GM12878 (cell line): Measurements from ENCODE around the gene EIF4ENIF1. TPM values are rescaled to one million over a fixed set of nuclear protein-coding genes. Genes with fewer than 3 reads are reported as not detected.

ENCODE experiments used
- BMI1 ChIP-seq: fragments of 450-650 bp; IDR thresholded peaks from 2 replicates; pipeline ENCODE4 v1.6.1; 2016; ENCODE audit warnings: mild to moderate bottlenecking, moderate library complexity, borderline replicate concordance
- CREM ChIP-seq: IDR thresholded peaks from 2 replicates; pipeline ENCODE4 v1.6.1; 2014; ENCODE audit warnings: antibody characterized with exemption, low read depth
- E2F4 ChIP-seq: IDR thresholded peaks from 2 replicates; pipeline ENCODE4 v1.6.1; 2012; ENCODE audit warnings: low read depth, low read length, improper control_type of control experiment
- NFYA ChIP-seq: IDR thresholded peaks from 2 replicates; pipeline ENCODE4 v1.6.1; 2011; ENCODE audit warnings: low read depth, mild to moderate bottlenecking, low read length, improper control_type of control experiment, borderline replicate concordance
- PML ChIP-seq: IDR thresholded peaks from 2 replicates; pipeline ENCODE4 v1.6.1; 2012; ENCODE audit warnings: low read length, inconsistent platforms
- POLR2AphosphoS2 ChIP-seq: IDR thresholded peaks from 2 replicates; pipeline ENCODE4 v1.6.1; 2011; ENCODE audit warnings: low read depth, mild to moderate bottlenecking, low read length, improper control_type of control experiment, moderate library complexity
- POLR2AphosphoS5 ChIP-seq: IDR thresholded peaks from 2 replicates; pipeline ENCODE4 v1.6.1; 2011; ENCODE audit warnings: mild to moderate bottlenecking, low read length, inconsistent platforms
- SKIL ChIP-seq: fragments of 450-650 bp; IDR thresholded peaks from 2 replicates; pipeline ENCODE4 v1.6.1; 2017; ENCODE audit warnings: mild to moderate bottlenecking, low read depth, inconsistent platforms; ENCODE audit not compliant: poor library complexity, severe bottlenecking
- SMARCA5 ChIP-seq: fragments of 450-650 bp; IDR thresholded peaks from 2 replicates; pipeline ENCODE4 v1.6.1; 2017; ENCODE audit warnings: mild to moderate bottlenecking
- SRF ChIP-seq, 2 experiments: IDR thresholded peaks; 2 replicates each; pipeline ENCODE4 v1.6.1; 2011; ENCODE audit warnings: low read depth in 2 of 2, low read length in 2 of 2, mild to moderate bottlenecking in 1 of 2, moderate library complexity in 1 of 2
- SUZ12 ChIP-seq: fragments of 200-600 bp; sonication (generic); IDR thresholded peaks from one replicate; pipeline ENCODE4 v1.6.1; 2018; ENCODE audit warnings: antibody characterized with exemption, mild to moderate bottlenecking; ENCODE audit not compliant: unreplicated experiment
- USF2 ChIP-seq: IDR thresholded peaks from 2 replicates; pipeline ENCODE4 v1.6.1; 2011; ENCODE audit warnings: low read depth, low read length, improper control_type of control experiment, borderline replicate concordance
- WRNIP1 ChIP-seq: IDR thresholded peaks from 2 replicates; pipeline ENCODE4 v1.6.1; 2011; ENCODE audit warnings: low read depth, low read length, improper control_type of control experiment, borderline replicate concordance
- polyA plus RNA-seq, 11 experiments: library from polyadenylated mRNA; depleted of rRNA in 4 of 11; unstranded in 6 of 11; stranded (reverse) in 5 of 11; fragments of >200 nt; fragmentation: Nextera tagmentation in 4 of 11; fragmentation: Illumina TruSeq in 1 of 11; extraction: Ambion mirVana in 4 of 11; extraction: Trizol in 1 of 11; gene quantifications; 1 replicate in 1 of 11; 2 replicates in 10 of 11; pipeline versions ENCODE4 v1.2.1 to v1.2.3, GENCODE V29; 2011 to 2016; ENCODE audit warnings: inconsistent platforms in 2 of 11, missing spikeins in 2 of 11, low read depth in 1 of 11
- total RNA-seq, 4 experiments: library from RNA; depleted of rRNA in 3 of 4; stranded (reverse); fragments of >200 nt in 3 of 4; fragmentation: Illumina TruSeq in 1 of 4; extraction: Trizol in 1 of 4; gene quantifications; 2 replicates each; pipeline versions ENCODE4 v1.2.1 to v1.2.3, GENCODE V29; 2013 to 2021
- TF ChIP-seq, protein P1 (sequence below): fragments of 450-650 bp; IDR thresholded peaks from 2 replicates; pipeline ENCODE4 v1.6.1; 2017; ENCODE audit warnings: low read depth, mild to moderate bottlenecking, moderate library complexity
- TF ChIP-seq, protein P2 (sequence below): fragments of 450-650 bp; IDR thresholded peaks from 2 replicates; pipeline ENCODE4 v1.6.1; 2016; ENCODE audit warnings: mild to moderate bottlenecking

The EIF4ENIF1 gene
- total and polyA plus RNA-seq, 10 of the 15 experiments (the other 5 are each of a cell fraction or from before 2014, with no cell fraction given), result 4.4 to 43.7 (median 24.4) TPM

GRCh38 chr22:31399211-31400022 lies 90.2 kb downstream of the EIF4ENIF1 start, which contains the start of gene DRG1 (continued):
- TF ChIP-seq, protein P1, sequence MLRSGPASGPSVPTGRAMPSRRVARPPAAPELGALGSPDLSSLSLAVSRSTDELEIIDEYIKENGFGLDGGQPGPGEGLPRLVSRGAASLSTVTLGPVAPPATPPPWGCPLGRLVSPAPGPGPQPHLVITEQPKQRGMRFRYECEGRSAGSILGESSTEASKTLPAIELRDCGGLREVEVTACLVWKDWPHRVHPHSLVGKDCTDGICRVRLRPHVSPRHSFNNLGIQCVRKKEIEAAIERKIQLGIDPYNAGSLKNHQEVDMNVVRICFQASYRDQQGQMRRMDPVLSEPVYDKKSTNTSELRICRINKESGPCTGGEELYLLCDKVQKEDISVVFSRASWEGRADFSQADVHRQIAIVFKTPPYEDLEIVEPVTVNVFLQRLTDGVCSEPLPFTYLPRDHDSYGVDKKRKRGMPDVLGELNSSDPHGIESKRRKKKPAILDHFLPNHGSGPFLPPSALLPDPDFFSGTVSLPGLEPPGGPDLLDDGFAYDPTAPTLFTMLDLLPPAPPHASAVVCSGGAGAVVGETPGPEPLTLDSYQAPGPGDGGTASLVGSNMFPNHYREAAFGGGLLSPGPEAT, result peak; percentile 48
- TF ChIP-seq USF2 (no peak), BMI1 (no peak), SKIL (no peak), POLR2AphosphoS5 (peak; percentile 98), SMARCA5 (peak; percentile 56; the same call in 1 of the 2 replicates), CREM (peak; percentile 58; the same call in 1 of the 2 replicates), PML (peak; percentile 96), NFYA (no peak), SUZ12 (no peak), SRF (IDR thresholded peaks at IDR 0.05; ENCODE audit: low read depth in 2 of 2, low read length in 2 of 2) (0 out of 4 replicates have a peak, but pooled peaks of 1 of the 2 experiments have one; percentile 17), POLR2AphosphoS2 (peak; percentile 94), E2F4 (peak; percentile 36; the same call in 1 of the 2 replicates), WRNIP1 (0 out of 2 replicates have a peak, but pooled peaks have one; percentile 86)
- TF ChIP-seq, protein P2, sequence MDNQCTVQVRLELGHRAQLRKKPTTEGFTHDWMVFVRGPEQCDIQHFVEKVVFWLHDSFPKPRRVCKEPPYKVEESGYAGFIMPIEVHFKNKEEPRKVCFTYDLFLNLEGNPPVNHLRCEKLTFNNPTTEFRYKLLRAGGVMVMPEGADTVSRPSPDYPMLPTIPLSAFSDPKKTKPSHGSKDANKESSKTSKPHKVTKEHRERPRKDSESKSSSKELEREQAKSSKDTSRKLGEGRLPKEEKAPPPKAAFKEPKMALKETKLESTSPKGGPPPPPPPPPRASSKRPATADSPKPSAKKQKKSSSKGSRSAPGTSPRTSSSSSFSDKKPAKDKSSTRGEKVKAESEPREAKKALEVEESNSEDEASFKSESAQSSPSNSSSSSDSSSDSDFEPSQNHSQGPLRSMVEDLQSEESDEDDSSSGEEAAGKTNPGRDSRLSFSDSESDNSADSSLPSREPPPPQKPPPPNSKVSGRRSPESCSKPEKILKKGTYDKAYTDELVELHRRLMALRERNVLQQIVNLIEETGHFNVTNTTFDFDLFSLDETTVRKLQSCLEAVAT, result peak; percentile 65
